Stimulated activated naive CD4-positive, alpha-beta T cell (primary cell): ENCODE measurements around the gene ALDH1A3.

Experiments
- DNase-seq, 6 experiments: peaks; one replicate each; lab custom pipeline; 2025; lab: John Stamatoyannopoulos, UW

Gene ALDH1A3

DNA sequence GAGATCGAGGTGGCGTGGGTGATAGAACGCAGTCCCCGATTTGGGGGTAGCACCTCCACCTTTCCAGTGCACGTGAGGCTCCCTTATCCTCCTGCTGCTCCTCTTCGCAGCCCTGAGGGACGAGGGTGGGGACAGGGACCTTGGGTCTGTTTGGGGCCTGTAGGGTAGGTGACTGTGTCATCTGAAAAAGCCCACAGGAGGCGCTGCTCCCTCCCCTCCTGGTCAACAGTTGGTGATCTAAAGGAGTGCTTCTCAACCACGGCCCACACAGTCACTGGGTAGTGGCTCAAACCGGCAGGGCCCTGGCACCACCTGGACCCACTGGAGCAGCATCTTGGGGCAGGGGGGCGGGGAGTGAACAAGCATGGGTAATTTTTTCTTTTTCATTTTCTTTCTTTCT, 46.6 kb downstream of the ALDH1A3 start:
- DNase-seq = no peak

- DNase-seq = no peak
Observed at GRCh38 chr15:100926971-100927756, 47.5 kb downstream of the ALDH1A3 start.

GRCh38 chr15:100928632-100929280, 49.1 kb downstream of the ALDH1A3 start:
- no peak for DNase-seq

GRCh38 chr15:100929641-100930042, 50.0 kb downstream of the ALDH1A3 start:
- no peak for DNase-seq

DNA sequence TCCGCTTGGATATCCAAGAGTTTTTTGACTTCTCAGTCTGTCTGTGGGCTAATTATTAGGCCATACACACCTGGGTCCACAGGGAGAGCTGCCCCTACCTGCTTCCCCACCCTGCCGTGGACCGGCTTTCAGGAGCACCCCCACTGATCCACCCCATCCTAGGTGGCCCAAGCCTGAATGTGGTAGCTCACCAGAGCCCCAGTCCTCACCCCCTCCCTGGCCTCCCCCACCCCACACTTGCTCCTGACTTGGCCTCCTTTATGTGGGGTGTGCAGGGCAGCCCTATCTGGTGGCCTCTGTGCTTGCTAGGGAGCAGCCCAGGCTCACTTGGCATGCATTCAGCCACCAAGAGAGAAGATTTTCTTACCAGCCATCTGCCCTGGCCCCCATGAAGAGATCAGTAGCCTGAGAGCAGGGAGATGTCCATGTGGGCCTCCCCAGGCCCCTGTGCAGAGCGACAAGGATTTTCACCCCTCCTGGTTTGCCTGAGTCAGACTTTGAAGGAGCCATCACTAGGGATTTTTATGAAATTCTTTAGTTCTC, 50.7 kb downstream of the ALDH1A3 start:
- DNase-seq = no peak

GRCh38 chr15:100931143-100931890, 51.7 kb downstream of the ALDH1A3 start:
- DNase-seq = no peak

GRCh38 chr15:100932676-100933348, 53.2 kb downstream of the ALDH1A3 start:
- DNase-seq = no peak

DNA sequence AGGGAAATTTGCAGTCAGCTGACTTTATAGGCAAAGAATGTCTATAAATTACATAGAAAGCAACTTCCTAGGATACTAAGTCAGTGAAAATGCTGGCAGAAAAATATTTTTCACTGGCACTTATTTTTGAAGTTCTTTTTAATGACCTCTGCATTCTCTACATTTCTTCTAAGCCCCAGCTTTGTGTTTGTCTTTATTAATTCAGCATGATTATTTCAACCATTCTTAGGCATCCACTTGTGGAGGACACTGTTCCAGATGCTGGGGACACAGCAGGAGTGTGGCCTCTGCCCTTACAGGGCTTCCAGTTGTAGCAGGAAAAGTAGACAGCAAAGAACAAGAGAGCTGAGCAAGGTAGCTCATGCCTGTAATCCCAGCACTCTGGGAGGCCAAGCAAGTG, 54.5 kb downstream of the ALDH1A3 start:
- DNase-seq = no peak

GRCh38 chr15:100934726-100935125, 55.1 kb downstream of the ALDH1A3 start:
- DNase-seq = no peak

DNA sequence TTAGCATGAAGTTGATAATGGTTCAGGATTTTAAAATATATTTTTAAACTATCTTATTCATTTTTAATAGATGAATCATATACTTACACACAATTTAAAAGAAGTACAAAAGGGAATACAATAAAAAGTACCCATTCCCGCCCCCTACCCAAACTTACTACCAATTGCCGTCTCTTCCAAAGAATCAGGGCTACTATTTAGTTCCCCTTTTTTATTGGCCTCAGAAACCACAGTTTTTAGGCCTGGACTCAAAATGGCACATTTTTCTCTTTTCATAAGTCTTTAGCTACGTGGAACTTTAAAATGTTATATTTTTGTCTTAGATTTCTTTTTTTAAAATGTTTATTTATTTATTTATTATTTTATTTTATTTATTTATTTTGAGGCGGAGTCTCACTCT, 57.5 kb downstream of the ALDH1A3 start:
- DNase-seq = no peak

- no peak for DNase-seq
Observed at GRCh38 chr15:100939791-100940190, 60.2 kb downstream of the ALDH1A3 start.

DNA sequence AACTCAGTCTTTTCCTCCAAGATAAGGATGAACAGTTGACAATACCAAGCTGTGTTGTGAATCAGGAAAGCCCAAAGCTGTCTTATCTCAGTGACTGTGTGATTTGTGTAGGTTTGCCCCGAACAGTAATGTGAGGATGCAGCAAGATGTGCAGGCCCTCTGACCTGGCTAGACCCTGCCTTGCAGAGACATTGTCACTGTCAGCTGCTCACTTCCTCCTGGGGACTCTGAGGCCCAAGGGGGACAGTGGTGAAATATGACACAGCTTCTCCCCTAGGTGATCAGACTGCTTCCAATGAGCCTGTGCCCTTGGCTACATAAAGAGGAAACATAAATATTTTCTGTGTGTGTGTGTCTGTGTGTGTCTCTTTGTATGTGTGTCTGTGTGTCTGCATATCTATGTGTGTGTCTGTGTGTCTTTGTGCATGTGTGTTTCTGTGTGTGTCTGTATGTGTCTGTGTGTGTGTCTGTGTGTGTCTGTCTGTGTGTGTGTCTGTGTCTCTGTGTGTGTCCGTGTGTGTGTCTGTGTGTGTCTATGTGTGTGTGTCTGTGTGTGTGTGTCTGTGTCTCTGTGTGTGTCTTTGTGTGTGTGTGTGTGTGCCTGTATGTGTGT, 61.2 kb downstream of the ALDH1A3 start:
- DNase-seq = no peak

DNA sequence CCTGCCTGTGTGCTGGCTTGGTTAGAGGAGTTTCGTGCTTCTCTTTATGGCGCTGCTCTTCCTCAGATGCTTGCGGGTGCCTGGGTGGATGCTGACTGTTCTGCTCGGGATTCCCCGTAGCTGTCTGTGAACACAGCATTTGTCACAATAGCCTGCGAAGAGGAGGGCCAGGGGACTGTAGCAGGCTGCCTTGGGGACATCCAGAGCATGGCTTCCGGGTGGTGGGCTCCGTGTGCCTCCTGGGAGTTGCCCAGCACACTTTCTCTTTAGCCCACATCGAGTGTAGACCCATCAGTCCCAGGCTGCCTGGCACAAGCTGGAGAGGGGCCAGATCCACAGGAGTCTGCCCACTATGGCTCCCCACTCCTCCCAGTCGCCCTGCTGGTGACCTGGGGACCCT, 61.9 kb downstream of the ALDH1A3 start:
- DNase-seq = no peak

DNA sequence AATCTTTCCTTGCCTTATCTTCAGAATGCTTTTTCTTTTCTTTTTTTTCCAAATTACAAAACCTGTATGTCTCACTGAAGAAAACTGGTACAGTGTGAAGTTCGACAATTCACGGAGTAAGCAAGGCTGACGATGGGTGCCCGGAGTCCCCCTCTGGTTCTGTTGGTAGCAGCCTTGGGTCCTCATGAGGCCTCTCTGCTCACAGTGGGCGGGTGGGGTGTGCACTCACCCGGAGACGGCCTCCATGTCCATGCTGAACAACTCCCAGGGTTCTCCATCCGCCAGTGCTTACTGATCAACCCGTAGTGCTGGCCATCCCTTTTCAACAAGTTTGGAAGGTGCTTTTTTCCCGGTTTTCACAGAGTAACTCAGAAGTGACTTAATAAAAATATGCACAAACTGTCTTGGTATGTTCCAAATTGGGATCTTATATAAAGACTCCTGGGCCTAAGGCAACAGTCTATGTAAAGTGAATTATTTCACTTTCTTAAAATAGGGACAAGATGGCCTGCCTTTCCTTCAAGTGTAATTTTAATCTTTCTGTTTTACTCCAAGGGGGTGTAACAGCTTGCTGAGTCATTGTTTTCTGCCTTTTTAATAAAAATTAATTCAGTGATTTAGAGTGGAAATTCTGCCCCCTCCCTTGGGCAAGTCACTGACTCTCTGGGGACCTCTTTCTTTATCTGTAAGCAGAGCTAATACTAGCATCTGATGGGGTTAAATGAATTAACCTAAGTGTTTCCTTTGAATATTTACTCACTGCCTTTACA, 63.2 kb downstream of the ALDH1A3 start:
- no peak for DNase-seq

- DNase-seq = no peak
Observed at GRCh38 chr15:100944244-100944895, 64.7 kb downstream of the ALDH1A3 start.

GRCh38 chr15:100944986-100945385, 65.4 kb downstream of the ALDH1A3 start:
- no peak for DNase-seq

GRCh38 chr15:100947760-100948429, 68.3 kb downstream of the ALDH1A3 start:
- no peak for DNase-seq

GRCh38 chr15:100948430-100948762, 68.8 kb downstream of the ALDH1A3 start:
- no peak for DNase-seq

DNA sequence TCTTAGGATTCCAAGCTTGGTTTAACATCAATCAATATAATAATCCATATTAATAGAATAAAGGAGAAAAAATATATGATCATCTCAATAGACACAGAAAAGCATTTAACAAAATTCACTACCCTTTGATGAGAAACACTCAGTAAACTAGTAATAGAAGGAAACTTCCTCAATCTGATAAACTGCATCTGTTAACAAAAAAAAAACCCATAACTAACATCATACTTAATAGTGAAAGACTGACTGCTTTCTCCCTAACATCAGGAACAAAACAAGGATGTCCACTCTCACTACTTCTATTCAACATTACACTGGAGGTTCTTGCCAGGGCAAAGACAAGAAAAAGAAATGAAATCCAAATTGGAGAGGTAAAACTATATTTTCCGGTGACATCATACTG, 70.1 kb downstream of the ALDH1A3 start:
- DNase-seq = no peak

- no peak for DNase-seq
Observed at GRCh38 chr15:100951965-100952364, 72.3 kb downstream of the ALDH1A3 start.
